Suprapubic skin (tissue), 4 donors: ENCODE results near the gene SLX9. TPM values are rescaled to one million over a fixed set of nuclear protein-coding genes. Genes with fewer than 3 reads are reported as not detected.

ENCODE experiments used
- DNase-seq, 2 donors: peaks; one replicate each; pipeline ENCODE4 v3.0.0-alpha.2; 2019; ENCODE audit warnings: low spot score in 2 of 2
- H3K27ac ChIP-seq: fragments of 200-600 bp; sonication (generic); one replicate; pipeline ENCODE4 v1.5.1; 2019
- H3K27me3 ChIP-seq: fragments of 200-600 bp; sonication (generic); one replicate; pipeline ENCODE4 v1.5.1; 2019
- H3K36me3 ChIP-seq: fragments of 200-600 bp; sonication (generic); one replicate; pipeline ENCODE4 v1.5.1; 2019
- H3K4me1 ChIP-seq: fragments of 200-600 bp; sonication (generic); one replicate; pipeline ENCODE4 v1.5.1; 2019
- H3K4me3 ChIP-seq: fragments of 200-600 bp; sonication (generic); one replicate; pipeline ENCODE4 v1.5.1; 2019; ENCODE audit warnings: mild to moderate bottlenecking
- H3K9me3 ChIP-seq: fragments of 200-600 bp; sonication (generic); one replicate; pipeline ENCODE4 v1.5.1; 2019
- EP300 ChIP-seq: sonication (generic); formaldehyde crosslinking; IDR thresholded peaks from one replicate; pipeline ENCODE4 v1.6.1; 2017; ENCODE audit warnings: antibody characterized with exemption
- POLR2A ChIP-seq, 2 donors: fragments of 450-650 bp; IDR thresholded peaks; one replicate each; pipeline ENCODE4 v1.6.1; 2017; ENCODE audit warnings: antibody characterized with exemption in 2 of 2, mild to moderate bottlenecking in 2 of 2, moderate library complexity in 2 of 2
- POLR2AphosphoS5 ChIP-seq, 3 donors: sonication (generic); formaldehyde crosslinking; IDR thresholded peaks; one replicate each; pipeline ENCODE4 v1.6.1; 2017; ENCODE audit warnings: antibody characterized with exemption in 3 of 3
- WGBS: methylation state at CpG from one replicate; pipeline ENCODE4 v1.1.5; 2018; 5-methylcytosine and 5-hydroxymethylcytosine counted together
- total RNA-seq, 4 donors: library from RNA; depleted of rRNA; stranded (reverse); fragments of >200 nt; gene quantifications; one replicate each; pipeline ENCODE4 v1.1.0, GENCODE V29; 2016
- TF ChIP-seq, protein P1 (sequence below), 2 donors: fragments of 200-600 bp in 1 of 2; fragments of 450-650 bp in 1 of 2; sonication (generic) in 1 of 2; IDR thresholded peaks; one replicate each; pipeline ENCODE4 v1.5.1; 2016 to 2019; ENCODE audit warnings: antibody characterized with exemption in 2 of 2, mild to moderate bottlenecking in 1 of 2, moderate library complexity in 1 of 2

The SLX9 gene
- total RNA-seq, 4 donors from 2014 or later = 13.4 to 16.9 (median 14.4) TPM

DNA sequence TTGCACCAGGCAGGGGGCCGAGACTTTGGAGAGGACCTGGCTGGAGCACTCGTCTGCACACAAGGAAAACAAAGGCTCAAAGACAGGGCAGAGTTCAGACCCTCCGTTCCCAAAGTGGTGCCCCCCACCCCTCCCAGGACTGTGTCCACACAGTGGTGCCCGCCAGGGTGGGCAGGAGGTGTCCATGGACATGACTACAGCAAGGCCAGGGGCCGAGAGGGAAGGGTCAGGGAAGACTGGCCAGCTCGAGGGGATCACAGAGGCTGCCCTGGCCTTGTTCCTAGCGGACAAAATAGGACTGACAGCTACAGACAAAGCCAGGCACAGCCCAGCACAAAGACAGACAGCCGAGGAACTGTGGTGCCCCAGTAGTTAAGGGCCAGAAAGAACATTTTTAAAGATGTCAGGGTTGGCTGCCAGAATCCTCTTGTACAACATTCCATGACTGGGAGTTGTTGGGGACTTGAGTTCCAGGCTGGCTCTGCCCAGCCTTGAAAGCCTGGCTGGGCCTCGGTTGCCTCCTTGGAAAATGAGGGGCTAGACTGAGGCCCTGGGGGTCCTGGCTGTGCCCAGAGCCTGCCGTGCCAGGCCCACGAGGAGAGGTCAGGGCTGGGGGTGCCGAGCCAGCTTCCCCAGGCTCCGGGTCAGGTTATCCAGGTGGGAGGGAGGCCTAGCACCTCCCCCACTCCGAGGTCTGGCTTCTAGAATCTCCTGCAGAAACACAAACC is 63.7 kb downstream of the SLX9 start:
- WGBS = 45% methylated on average over 5 of the region's 14 CpGs
- no peaks in the 10 kb centered on the region for H3K27me3 ChIP-seq
- H3K9me3 ChIP-seq = no peaks in the 10 kb centered on the region
- DNase-seq = peak in 1 of 2 donors; percentile 57
- peaks cover 23% of the 10 kb centered on the region for H3K4me1 ChIP-seq
- H3K27ac ChIP-seq = no peak overlapping the region
- TF ChIP-seq POLR2AphosphoS5 (IDR thresholded peaks at IDR 0.05) (no peak), EP300 (no peak), POLR2A (IDR thresholded peaks at IDR 0.05) (no peak)
- TF ChIP-seq, protein P1, sequence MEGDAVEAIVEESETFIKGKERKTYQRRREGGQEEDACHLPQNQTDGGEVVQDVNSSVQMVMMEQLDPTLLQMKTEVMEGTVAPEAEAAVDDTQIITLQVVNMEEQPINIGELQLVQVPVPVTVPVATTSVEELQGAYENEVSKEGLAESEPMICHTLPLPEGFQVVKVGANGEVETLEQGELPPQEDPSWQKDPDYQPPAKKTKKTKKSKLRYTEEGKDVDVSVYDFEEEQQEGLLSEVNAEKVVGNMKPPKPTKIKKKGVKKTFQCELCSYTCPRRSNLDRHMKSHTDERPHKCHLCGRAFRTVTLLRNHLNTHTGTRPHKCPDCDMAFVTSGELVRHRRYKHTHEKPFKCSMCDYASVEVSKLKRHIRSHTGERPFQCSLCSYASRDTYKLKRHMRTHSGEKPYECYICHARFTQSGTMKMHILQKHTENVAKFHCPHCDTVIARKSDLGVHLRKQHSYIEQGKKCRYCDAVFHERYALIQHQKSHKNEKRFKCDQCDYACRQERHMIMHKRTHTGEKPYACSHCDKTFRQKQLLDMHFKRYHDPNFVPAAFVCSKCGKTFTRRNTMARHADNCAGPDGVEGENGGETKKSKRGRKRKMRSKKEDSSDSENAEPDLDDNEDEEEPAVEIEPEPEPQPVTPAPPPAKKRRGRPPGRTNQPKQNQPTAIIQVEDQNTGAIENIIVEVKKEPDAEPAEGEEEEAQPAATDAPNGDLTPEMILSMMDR (IDR thresholded peaks at IDR 0.05) = no peak
- no peaks in the 10 kb centered on the region for H3K36me3 ChIP-seq
- no peak overlapping the region for H3K4me3 ChIP-seq

DNA sequence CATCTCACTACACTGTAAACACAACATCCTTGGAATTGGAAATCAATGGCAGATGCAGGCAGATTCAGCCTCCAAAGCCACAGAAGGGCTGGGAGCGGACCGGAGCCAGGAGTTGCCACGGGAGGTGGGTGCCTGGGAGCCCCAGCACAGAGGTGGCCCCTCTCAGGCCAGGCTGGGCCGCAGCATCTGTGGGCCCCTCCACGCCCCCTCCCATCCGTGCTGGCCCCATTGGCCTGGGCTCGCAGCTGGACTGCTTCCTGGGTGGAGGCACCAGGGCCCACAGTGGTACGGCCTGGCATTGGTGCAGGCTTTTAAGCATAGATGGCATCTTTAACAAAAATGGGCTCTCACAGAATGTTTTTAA is 64.2 kb downstream of the SLX9 start:
- peaks cover 23% of the 10 kb centered on the region for H3K4me1 ChIP-seq
- no peak overlapping the region for H3K27ac ChIP-seq
- no CpG with 5 or more reads among the region's 8 CpGs for WGBS
- no peak for TF ChIP-seq EP300
- no peak for TF ChIP-seq POLR2AphosphoS5 (IDR thresholded peaks at IDR 0.05)
- TF ChIP-seq POLR2A (IDR thresholded peaks at IDR 0.05) = no peak
- TF ChIP-seq, protein P1 (IDR thresholded peaks at IDR 0.05) = no peak
- H3K4me3 ChIP-seq = no peak overlapping the region
- H3K36me3 ChIP-seq = no peaks in the 10 kb centered on the region
- peak in 1 of 2 donors; percentile 62 for DNase-seq
- H3K9me3 ChIP-seq = no peaks in the 10 kb centered on the region
- no peaks in the 10 kb centered on the region for H3K27me3 ChIP-seq

DNA sequence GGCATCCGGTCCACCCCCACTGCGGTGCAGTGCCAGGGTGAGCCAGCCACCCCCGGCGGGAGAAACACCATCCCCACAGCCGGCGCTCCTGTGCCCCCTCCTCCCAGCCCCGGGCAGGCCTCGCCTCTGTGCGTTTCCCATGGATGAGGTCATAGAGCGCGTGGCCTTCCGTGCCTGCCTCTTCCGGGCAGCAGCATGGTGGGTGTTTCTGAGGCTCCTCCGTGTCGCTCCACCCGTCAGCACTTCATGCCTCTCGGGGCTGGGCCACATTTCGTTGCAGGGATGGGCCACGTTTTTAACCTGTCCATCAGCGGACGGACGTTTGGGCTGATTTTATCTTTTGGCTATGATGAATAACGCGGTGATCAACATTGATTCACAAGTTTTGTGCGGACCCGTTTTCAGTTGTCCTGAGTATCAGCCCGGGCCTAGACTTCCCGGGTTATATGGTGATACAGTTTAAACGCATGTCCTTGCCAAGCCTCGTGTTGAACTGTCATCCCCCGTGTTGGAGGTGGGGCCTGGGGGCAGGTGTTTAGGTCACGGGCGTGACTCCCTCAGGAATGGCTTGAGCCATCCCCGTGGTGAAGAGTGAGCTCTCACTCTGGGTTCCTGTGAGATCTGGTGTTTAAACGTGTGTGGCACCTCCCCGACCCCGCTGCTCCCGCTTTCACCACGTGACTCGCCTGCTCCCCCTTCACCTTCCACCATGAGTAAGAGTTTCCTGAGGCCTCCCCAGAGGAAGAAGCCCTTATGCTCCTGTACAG is 64.8 kb downstream of the SLX9 start:
- peaks cover 23% of the 10 kb centered on the region for H3K4me1 ChIP-seq
- no peaks in the 10 kb centered on the region for H3K9me3 ChIP-seq
- TF ChIP-seq POLR2AphosphoS5 (IDR thresholded peaks at IDR 0.05) = no peak
- TF ChIP-seq, protein P1 (IDR thresholded peaks at IDR 0.05) = no peak
- no peak for TF ChIP-seq POLR2A (IDR thresholded peaks at IDR 0.05)
- TF ChIP-seq EP300 = no peak
- peak in 1 of 2 donors; percentile 57 for DNase-seq
- H3K36me3 ChIP-seq = no peaks in the 10 kb centered on the region
- no peak overlapping the region for H3K4me3 ChIP-seq
- WGBS = 82% methylated on average over 35 of the region's 40 CpGs
- H3K27ac ChIP-seq = no peak overlapping the region
- no peaks in the 10 kb centered on the region for H3K27me3 ChIP-seq

DNA sequence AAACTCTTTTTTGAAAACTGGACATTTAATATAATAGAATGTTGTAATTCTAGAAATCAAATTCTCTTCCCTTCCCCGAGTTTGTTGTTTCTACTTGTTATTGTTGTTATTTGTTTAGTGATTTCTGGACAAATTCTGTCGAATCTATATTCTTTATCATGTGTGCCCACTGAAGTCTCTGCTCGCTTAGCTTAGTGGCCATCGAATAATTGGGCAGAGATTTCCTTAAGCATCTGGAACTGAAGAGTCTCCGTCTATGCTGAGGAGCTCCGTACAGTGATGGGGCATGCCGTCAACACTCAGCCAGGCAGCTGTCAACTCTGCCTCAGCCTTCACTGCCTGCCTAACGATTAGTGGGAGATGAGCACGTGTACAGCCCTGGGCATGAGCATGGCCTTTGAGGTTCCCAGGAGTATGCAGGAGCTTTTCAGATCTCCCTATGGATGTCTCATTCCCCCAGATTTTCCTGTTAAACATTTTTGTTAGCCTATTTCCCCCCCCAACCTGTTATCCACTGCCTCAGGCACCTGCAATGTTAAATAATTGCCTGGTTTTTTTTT is 66.8 kb downstream of the SLX9 start:
- Histone ChIP-seq H3K36me3 (no peaks in the 10 kb centered on the region), H3K27ac (no peak overlapping the region), H3K4me1 (peaks cover 13% of the 10 kb centered on the region), H3K4me3 (no peak overlapping the region), H3K27me3 (no peaks in the 10 kb centered on the region), H3K9me3 (no peaks in the 10 kb centered on the region)
- 94% methylated on average over 9 of the region's 9 CpGs for WGBS
- no peak for TF ChIP-seq EP300
- no peak for TF ChIP-seq POLR2A (IDR thresholded peaks at IDR 0.05)
- no peak for TF ChIP-seq POLR2AphosphoS5 (IDR thresholded peaks at IDR 0.05)
- TF ChIP-seq, protein P1 (IDR thresholded peaks at IDR 0.05) = no peak
- no peak for DNase-seq

DNA sequence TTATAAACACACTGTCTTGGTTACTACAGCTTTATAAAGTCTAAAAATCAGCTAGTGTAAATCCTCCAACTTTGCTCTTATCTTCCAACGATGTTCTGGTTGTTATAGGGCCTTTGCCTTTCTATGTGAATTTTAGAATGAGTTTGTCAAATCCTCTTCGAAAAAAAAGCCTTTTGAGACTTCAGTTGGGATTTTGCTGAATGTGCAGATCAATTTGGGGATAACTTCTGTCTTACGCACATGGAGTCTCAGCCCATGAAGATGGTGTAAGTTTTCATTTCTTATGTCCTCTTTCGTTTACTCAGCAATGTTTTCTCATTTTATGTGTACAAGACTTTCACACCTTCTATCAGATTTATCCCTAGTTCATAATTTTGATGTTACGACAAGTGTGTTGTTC is 69.8 kb downstream of the SLX9 start:
- no peak overlapping the region for H3K27ac ChIP-seq
- TF ChIP-seq POLR2A (IDR thresholded peaks at IDR 0.05) (no peak), POLR2AphosphoS5 (IDR thresholded peaks at IDR 0.05) (no peak), EP300 (no peak)
- TF ChIP-seq, protein P1 (IDR thresholded peaks at IDR 0.05) = no peak
- H3K9me3 ChIP-seq = no peaks in the 10 kb centered on the region
- no peak for DNase-seq
- H3K36me3 ChIP-seq = no peaks in the 10 kb centered on the region
- H3K4me1 ChIP-seq = peaks cover 17% of the 10 kb centered on the region
- no peaks in the 10 kb centered on the region for H3K27me3 ChIP-seq
- no peak overlapping the region for H3K4me3 ChIP-seq
- WGBS = 77% methylated on average over 5 of the region's 5 CpGs
